ENCODE data around the gene HOXA11.

- TF ChIP-seq POLR2A (IDR thresholded peaks at IDR 0.05; ENCODE audit: low read depth, low read length) (no peak), CTCF (IDR thresholded peaks at IDR 0.05 in 2 of 3, conservative IDR thresholded peaks at IDR 0.05 in 1 of 3; ENCODE audit: control insufficient read depth in 2 of 3, extremely low read depth in 1 of 3, insufficient read depth in 1 of 3, low read depth in 3 of 3, low read length in 3 of 3) (peak; percentile 63 to 72 (median 70))
These were observed 5.3 kb downstream of the HOXA11 start for GRCh38 chr7:27179503-27180430.
